NT2/D1 (cell line): Measurements from ENCODE around the gene GMNC.

ENCODE experiments used
- SUZ12 ChIP-seq: IDR thresholded peaks from 2 replicates; pipeline ENCODE4 v1.6.1; 2011; ENCODE audit not compliant: insufficient read length, insufficient read depth; ENCODE audit errors: extremely low read depth
- YY1 ChIP-seq: IDR thresholded peaks from 2 replicates; pipeline ENCODE4 v1.6.1; 2011; ENCODE audit not compliant: insufficient read length, insufficient read depth

DNA sequence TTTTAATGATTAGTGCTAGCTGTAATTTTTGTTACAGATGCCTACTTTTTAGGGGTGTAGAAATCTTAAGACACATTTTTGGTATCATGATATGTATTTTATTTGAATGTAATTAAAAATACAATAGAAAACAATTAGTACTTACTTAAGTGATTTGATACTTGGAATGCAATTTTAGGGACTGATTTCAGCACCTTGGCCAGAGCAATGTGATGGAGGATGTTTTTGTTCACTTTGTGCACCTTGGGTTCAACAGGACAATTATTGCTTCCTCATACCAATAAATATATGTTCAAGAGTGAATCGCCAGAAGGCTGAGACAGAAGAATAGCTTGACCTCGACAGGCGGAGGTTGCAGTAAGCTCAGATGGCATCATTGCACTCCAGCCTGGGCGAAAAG lies 22.3 kb downstream of the GMNC start:
- TF ChIP-seq YY1: no peak
- no peak for TF ChIP-seq SUZ12
